Bronchial epithelial cell (primary cell): ENCODE data around the gene ZSWIM6. TPM values are rescaled to one million over a fixed set of nuclear protein-coding genes. Genes with fewer than 3 reads are reported as not detected.

Experiments
- DNase-seq: peaks from one replicate; pipeline ENCODE4 v3.0.0-alpha.2; 2010; ENCODE audit warnings: low read depth
- FAIRE-seq: peaks from 2 replicates; lab custom pipeline; 2011; peaks lifted over from hg19 to GRCh38; lab: Jason Lieb, UNC
- H3K27me3 ChIP-seq: 2 replicates; pipeline ENCODE4 v1.5.1; 2011; ENCODE audit warnings: low read length; ENCODE audit not compliant: control insufficient read depth, insufficient read depth
- H3K36me3 ChIP-seq: 2 replicates; pipeline ENCODE4 v1.5.1; 2011; ENCODE audit warnings: low read length; ENCODE audit not compliant: control insufficient read depth, insufficient read depth
- H3K4me3 ChIP-seq: 2 replicates; pipeline ENCODE4 v1.5.1; 2011; ENCODE audit warnings: mild to moderate bottlenecking, low read depth, low read length, control low read depth
- total RNA-seq: library from RNA; depleted of rRNA; stranded (reverse); fragments of >200 nt; gene quantifications from 2 replicates; pipeline ENCODE4 v1.2.1, GENCODE V29; 2014
- TF ChIP-seq, protein P1 (sequence below): IDR thresholded peaks from 2 replicates; pipeline ENCODE4 v1.5.1; 2011; ENCODE audit warnings: mild to moderate bottlenecking, moderate library complexity, low read length, control low read depth, inconsistent platforms; ENCODE audit not compliant: insufficient read depth, severe bottlenecking

The ZSWIM6 gene
- total RNA-seq, 1 donor from 2014 or later = 5.8 TPM

GRCh38 chr5:61461926-61462325 is 129.9 kb downstream of the ZSWIM6 start:
- no peak for FAIRE-seq
- TF ChIP-seq, protein P1, sequence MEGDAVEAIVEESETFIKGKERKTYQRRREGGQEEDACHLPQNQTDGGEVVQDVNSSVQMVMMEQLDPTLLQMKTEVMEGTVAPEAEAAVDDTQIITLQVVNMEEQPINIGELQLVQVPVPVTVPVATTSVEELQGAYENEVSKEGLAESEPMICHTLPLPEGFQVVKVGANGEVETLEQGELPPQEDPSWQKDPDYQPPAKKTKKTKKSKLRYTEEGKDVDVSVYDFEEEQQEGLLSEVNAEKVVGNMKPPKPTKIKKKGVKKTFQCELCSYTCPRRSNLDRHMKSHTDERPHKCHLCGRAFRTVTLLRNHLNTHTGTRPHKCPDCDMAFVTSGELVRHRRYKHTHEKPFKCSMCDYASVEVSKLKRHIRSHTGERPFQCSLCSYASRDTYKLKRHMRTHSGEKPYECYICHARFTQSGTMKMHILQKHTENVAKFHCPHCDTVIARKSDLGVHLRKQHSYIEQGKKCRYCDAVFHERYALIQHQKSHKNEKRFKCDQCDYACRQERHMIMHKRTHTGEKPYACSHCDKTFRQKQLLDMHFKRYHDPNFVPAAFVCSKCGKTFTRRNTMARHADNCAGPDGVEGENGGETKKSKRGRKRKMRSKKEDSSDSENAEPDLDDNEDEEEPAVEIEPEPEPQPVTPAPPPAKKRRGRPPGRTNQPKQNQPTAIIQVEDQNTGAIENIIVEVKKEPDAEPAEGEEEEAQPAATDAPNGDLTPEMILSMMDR = no peak
- DNase-seq = no peak
- Histone ChIP-seq H3K4me3 (no peak overlapping the region), H3K27me3 (no peaks in the 10 kb centered on the region), H3K36me3 (no peaks in the 10 kb centered on the region)

DNA sequence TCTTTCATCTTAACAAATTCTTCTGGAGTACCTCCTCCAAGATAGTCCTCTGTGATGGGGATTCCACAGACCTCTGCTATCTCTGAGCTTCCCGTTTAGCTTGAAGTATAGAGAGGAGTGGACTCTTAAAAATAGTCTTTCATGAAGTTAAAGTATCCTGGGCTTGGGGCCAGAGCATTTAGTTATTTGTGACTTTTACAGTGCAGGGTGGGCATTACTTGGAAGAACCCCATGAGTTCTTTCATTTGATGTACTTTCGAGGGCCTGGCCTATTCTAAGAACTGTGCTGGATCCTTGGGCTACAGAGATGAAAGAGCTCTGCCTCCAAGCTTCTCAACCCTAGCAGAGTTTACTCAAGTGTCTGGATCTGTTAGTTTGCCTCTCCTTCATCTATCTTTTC is 131.5 kb downstream of the ZSWIM6 start:
- no peak for FAIRE-seq
- no peak for DNase-seq
- no peaks in the 10 kb centered on the region for H3K27me3 ChIP-seq
- no peak overlapping the region for H3K4me3 ChIP-seq
- H3K36me3 ChIP-seq = no peaks in the 10 kb centered on the region
- TF ChIP-seq, protein P1 = no peak

GRCh38 chr5:61464512-61464911 is 132.5 kb downstream of the ZSWIM6 start:
- FAIRE-seq (no peak), DNase-seq (no peak)
- no peaks in the 10 kb centered on the region for H3K27me3 ChIP-seq
- H3K4me3 ChIP-seq = no peak overlapping the region
- TF ChIP-seq, protein P1 = no peak
- H3K36me3 ChIP-seq = no peaks in the 10 kb centered on the region

- TF ChIP-seq, protein P1 = no peak
- FAIRE-seq (no peak), DNase-seq (no peak)
- Histone ChIP-seq H3K27me3 (no peaks in the 10 kb centered on the region), H3K4me3 (no peak overlapping the region), H3K36me3 (no peaks in the 10 kb centered on the region)
These were observed 133.0 kb downstream of the ZSWIM6 start for GRCh38 chr5:61465066-61465465.

GRCh38 chr5:61465496-61465895 is 133.4 kb downstream of the ZSWIM6 start:
- Histone ChIP-seq H3K27me3 (no peaks in the 10 kb centered on the region), H3K4me3 (no peak overlapping the region), H3K36me3 (no peaks in the 10 kb centered on the region)
- no peak for FAIRE-seq
- no peak for DNase-seq
- TF ChIP-seq, protein P1 = no peak

DNA sequence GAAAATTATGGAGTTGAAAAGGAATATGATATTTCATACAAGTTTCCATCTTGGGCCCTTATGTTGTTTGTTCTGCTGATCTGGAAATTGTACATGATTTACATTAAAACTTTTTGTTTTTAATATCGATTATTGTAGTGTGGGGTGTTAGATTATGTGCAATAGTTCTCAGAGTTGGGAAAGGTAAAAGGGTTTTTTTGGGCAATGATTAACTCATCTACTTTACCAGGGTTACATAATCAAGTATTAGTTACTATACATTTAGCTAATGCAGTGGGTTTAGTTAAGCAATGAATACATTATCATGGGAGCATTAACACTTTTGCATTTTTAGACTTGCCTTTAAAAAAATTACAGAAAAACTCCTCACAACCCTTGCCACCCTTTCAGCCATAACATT is 134.0 kb downstream of the ZSWIM6 start:
- Histone ChIP-seq H3K27me3 (no peaks in the 10 kb centered on the region), H3K4me3 (no peak overlapping the region), H3K36me3 (no peaks in the 10 kb centered on the region)
- DNase-seq = peak; percentile 13
- FAIRE-seq = no peak
- TF ChIP-seq, protein P1 = no peak
